Pancreas (tissue), 10 donors: ENCODE results near the gene CASKIN2. TPM values are rescaled to one million over a fixed set of nuclear protein-coding genes. Genes with fewer than 3 reads are reported as not detected.
A peak's percentile ranks its signal among the peaks of the same experiment; 100 is the strongest.

Source experiments
- ATAC-seq, 4 donors: fragments of 200-7000 bp; cut with Tn5 transposase; one replicate each; pipeline versions ENCODE4 v1.8.0 to v1.9.1; 2020; ENCODE audit warnings: mild to moderate bottlenecking in 4 of 4, moderate library complexity in 4 of 4
- DNase-seq, 6 donors: peaks; one replicate each; pipeline ENCODE4 v3.0.0-alpha.2; 2020
- FAIRE-seq: peaks from 2 replicates; lab custom pipeline; 2012; peaks lifted over from hg19 to GRCh38; lab: Jason Lieb, UNC
- H3K27ac ChIP-seq, 4 donors: fragments of 200-600 bp; sonication (generic); 1 replicate in 3 of 4; 2 replicates in 1 of 4; pipeline versions ENCODE4 v1.5.0 to v1.8.0; 2020
- H3K27me3 ChIP-seq, 4 donors: fragments of 200-600 bp; one replicate each; pipeline ENCODE4 v1.8.0; 2021
- H3K36me3 ChIP-seq, 3 donors: fragments of 200-600 bp; sonication (generic) in 1 of 3; one replicate each; pipeline versions ENCODE4 v1.5.0 to v1.8.0; 2020 to 2021
- H3K4me1 ChIP-seq, 3 donors: fragments of 200-600 bp; one replicate each; pipeline ENCODE4 v1.8.0; 2021
- H3K4me3 ChIP-seq, 4 donors: fragments of 200-600 bp; sonication (generic) in 2 of 4; one replicate each; pipeline versions ENCODE4 v1.5.0 to v1.8.0; 2020 to 2021
- H3K9me3 ChIP-seq, 4 donors: fragments of 200-600 bp; one replicate each; pipeline ENCODE4 v1.8.0; 2021
- WGBS, 2 donors: extraction: QIAGEN DNeasy Blood & Tissue Kit; methylation state at CpG; one replicate each; pipeline ENCODE4 v1.1.7; 2013; 5-methylcytosine and 5-hydroxymethylcytosine counted together
- intact Hi-C, 3 donors: fragments of 100-400 bp; cut with DNase I; formaldehyde crosslinking; loops; one replicate each; pipeline versions ENCODE4 v1.11.1 to v1.14.2; 2022
- polyA plus RNA-seq, 2 donors: library from polyadenylated mRNA; stranded (reverse); fragments of 200-250 nt; gene quantifications; one replicate each; pipeline ENCODE4 v1.2.3, GENCODE V29; 2013
- total RNA-seq, 6 donors: library from RNA; stranded (reverse); fragmentation: NEBNext Ultra II Directional in 4 of 6; extraction: Animal tissue kit (Norgen Biotek cat#: 25700) in 4 of 6; gene quantifications; one replicate each; pipeline versions ENCODE4 v1.2.1 to v1.2.4, GENCODE V29; 2021 to 2023
- TF ChIP-seq, protein P1 (sequence below), 4 donors: fragments of 200-600 bp; sonication (generic) in 3 of 4; IDR thresholded peaks; one replicate each; pipeline versions ENCODE4 v1.5.0 to v1.8.0; 2021; ENCODE audit warnings: antibody characterized with exemption in 4 of 4
- donor health status: healthy with polysubstance abuse.
- donor health status: DM: no; HTN: no; CAD: no; lungs with moderate emphysema.
- donor health status: DM: no; HTN: no; CAD: no.
- donor health status: control.
- donor health status: control.
- donor health status: Bipolar disorder and iron deficiency.
- donor health status: DM: yes; HTN: yes; CAD: no.
- donor health status: DM: no; HTN: no; CAD: no.
- donor health status: DM: no; HTN: no; CAD: no.
- donor health status: DM: yes; HTN: yes; CAD: no.

CASKIN2 gene
- total and polyA plus RNA-seq, 8 donors, result 12.1 to 20.7 (median 13.2) TPM

DNA sequence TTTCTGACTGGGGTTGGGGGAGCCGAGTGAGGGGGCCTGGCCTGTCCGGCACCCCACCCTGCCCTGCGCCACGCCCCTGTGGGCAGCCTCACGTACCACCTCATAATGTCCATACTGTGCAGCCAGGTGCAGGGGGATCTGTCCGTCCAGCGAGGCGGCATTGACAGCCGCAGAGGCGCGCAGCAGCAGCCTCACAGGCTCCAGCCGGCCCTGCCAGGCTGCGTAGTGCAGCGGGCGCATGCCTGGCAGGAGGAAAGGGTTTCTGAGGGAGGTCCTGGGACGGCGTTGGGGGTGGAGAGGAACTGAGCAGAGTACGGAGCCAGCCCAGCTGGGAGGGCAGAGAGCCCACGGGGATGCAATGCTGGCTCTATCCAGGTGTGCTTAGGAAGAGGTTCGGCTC, 8.4 kb downstream of the CASKIN2 start:
- H3K4me3 ChIP-seq, result no peak overlapping the region
- peaks cover 0 to 9% (median 3%) of the 10 kb centered on the region in 3 donors for H3K4me1 ChIP-seq
- no peak for DNase-seq
- no peaks in the 10 kb centered on the region for H3K27me3 ChIP-seq
- intact Hi-C loops, result no loop called here
- TF ChIP-seq, protein P1, sequence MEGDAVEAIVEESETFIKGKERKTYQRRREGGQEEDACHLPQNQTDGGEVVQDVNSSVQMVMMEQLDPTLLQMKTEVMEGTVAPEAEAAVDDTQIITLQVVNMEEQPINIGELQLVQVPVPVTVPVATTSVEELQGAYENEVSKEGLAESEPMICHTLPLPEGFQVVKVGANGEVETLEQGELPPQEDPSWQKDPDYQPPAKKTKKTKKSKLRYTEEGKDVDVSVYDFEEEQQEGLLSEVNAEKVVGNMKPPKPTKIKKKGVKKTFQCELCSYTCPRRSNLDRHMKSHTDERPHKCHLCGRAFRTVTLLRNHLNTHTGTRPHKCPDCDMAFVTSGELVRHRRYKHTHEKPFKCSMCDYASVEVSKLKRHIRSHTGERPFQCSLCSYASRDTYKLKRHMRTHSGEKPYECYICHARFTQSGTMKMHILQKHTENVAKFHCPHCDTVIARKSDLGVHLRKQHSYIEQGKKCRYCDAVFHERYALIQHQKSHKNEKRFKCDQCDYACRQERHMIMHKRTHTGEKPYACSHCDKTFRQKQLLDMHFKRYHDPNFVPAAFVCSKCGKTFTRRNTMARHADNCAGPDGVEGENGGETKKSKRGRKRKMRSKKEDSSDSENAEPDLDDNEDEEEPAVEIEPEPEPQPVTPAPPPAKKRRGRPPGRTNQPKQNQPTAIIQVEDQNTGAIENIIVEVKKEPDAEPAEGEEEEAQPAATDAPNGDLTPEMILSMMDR (IDR thresholded peaks at IDR 0.05), result no peak
- 94 to 95% methylated on average over 20 of the region's 20 CpGs for WGBS, 2 donors
- no peaks in the 10 kb centered on the region for H3K9me3 ChIP-seq
- H3K36me3 ChIP-seq, result peaks cover 0 to 6% (median 0%) of the 10 kb centered on the region in 3 donors
- H3K27ac ChIP-seq, result no peak overlapping the region
- no peak for ATAC-seq
- FAIRE-seq, result no peak

DNA sequence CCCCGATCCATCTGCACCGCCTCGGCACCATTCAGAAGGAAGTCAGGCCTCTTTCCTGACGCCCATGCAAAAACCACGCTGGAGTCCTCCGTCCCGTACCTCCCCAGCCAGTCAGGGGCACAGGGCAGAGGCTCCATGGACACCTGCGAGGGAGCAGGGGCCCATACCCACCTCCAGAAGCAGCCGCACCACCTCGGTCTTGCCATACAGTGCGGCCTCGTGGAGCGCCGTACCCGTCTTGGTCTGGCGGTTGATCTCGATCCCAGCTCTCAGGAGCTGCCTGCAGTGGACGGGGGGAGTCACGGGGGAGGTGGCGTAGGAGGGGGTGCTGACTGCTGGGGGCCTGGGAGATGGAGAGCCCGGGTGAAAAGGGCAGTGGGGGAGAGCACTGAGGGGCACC, 9.2 kb downstream of the CASKIN2 start:
- H3K27me3 ChIP-seq, result no peaks in the 10 kb centered on the region
- no peak overlapping the region for H3K4me3 ChIP-seq
- no peaks in the 10 kb centered on the region for H3K9me3 ChIP-seq
- no peak overlapping the region for H3K27ac ChIP-seq
- intact Hi-C loops, result no loop called here
- FAIRE-seq, result no peak
- peaks cover 0 to 1% (median 0%) of the 10 kb centered on the region in 3 donors for H3K4me1 ChIP-seq
- peaks cover 0 to 10% (median 0%) of the 10 kb centered on the region in 3 donors for H3K36me3 ChIP-seq
- TF ChIP-seq, protein P1 (IDR thresholded peaks at IDR 0.05), result no peak
- no peak for ATAC-seq
- DNase-seq, result no peak
- WGBS, 2 donors, result 92 to 93% methylated on average over 21 of the region's 21 CpGs

- H3K4me1 ChIP-seq, result no peaks in the 10 kb centered on the region
- no peaks in the 10 kb centered on the region for H3K27me3 ChIP-seq
- DNase-seq, result no peak
- TF ChIP-seq, protein P1 (IDR thresholded peaks at IDR 0.05), result no peak
- no peak overlapping the region for H3K4me3 ChIP-seq
- 86 to 89% methylated on average over 15 of the region's 15 CpGs for WGBS, 2 donors
- no peak for ATAC-seq
- no peak overlapping the region for H3K27ac ChIP-seq
- no peaks in the 10 kb centered on the region for H3K9me3 ChIP-seq
- intact Hi-C loops, result no loop called here
- no peak for FAIRE-seq
- peaks cover 0 to 10% (median 0%) of the 10 kb centered on the region in 3 donors for H3K36me3 ChIP-seq
Measured at GRCh38 chr17:75505640-75506039, 9.7 kb downstream of the CASKIN2 start.

DNA sequence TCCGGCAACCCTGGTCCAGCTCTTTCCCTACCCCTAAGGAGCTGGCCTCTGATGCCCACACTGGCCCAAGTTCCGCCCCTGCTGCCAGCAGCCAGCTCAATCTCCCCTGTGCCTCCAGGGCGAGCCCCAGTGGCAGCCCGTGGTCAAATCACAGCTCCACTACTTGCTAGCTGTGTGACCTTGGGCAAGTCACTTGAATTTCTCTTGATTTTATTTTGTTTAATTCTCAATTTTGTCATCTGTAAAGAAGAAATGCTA, 10.3 kb downstream of the CASKIN2 start:
- no peak for ATAC-seq
- H3K4me1 ChIP-seq, result no peaks in the 10 kb centered on the region
- H3K4me3 ChIP-seq, result no peak overlapping the region
- WGBS, 2 donors, result 78% methylated on average over 4 of the region's 4 CpGs
- TF ChIP-seq, protein P1 (IDR thresholded peaks at IDR 0.05), result no peak
- no peak for DNase-seq
- H3K9me3 ChIP-seq, result no peaks in the 10 kb centered on the region
- no peak for FAIRE-seq
- H3K27me3 ChIP-seq, result no peaks in the 10 kb centered on the region
- intact Hi-C loops, result no loop called here
- H3K27ac ChIP-seq, result no peak overlapping the region
- H3K36me3 ChIP-seq, result peaks cover 0 to 10% (median 0%) of the 10 kb centered on the region in 3 donors

- H3K4me3 ChIP-seq, result no peak overlapping the region
- FAIRE-seq, result no peak
- no peak overlapping the region for H3K27ac ChIP-seq
- H3K36me3 ChIP-seq, result peaks cover 0 to 10% (median 0%) of the 10 kb centered on the region in 3 donors
- WGBS, 2 donors, result 60 to 67% methylated on average over 29 to 32 of the region's 32 CpGs
- intact Hi-C loops, result no loop called here
- peak in 5 of 6 donors; percentile 45 to 81 (median 70) for DNase-seq
- no peaks in the 10 kb centered on the region for H3K9me3 ChIP-seq
- ATAC-seq, result peak; percentile 42 to 83 (median 70)
- no peaks in the 10 kb centered on the region for H3K27me3 ChIP-seq
- no peaks in the 10 kb centered on the region for H3K4me1 ChIP-seq
- TF ChIP-seq, protein P1 (IDR thresholded peaks at IDR 0.05), result peak; percentile 36 to 61 (median 52)
Measured at GRCh38 chr17:75504347-75505151, 10.8 kb downstream of the CASKIN2 start.
